Activated CD8-positive, alpha-beta memory T cell treated with anti-CD3 and anti-CD28 coated beads, Interleukin-2, amount 50 U/mL, for 24 hours (primary cell): Measurements from ENCODE around the gene TBL1X.

Experiments
- DNase-seq: peaks from one replicate; pipeline ENCODE4 v3.0.0-alpha.2; 2020; ENCODE audit errors: extremely low read depth

TBL1X gene

DNA sequence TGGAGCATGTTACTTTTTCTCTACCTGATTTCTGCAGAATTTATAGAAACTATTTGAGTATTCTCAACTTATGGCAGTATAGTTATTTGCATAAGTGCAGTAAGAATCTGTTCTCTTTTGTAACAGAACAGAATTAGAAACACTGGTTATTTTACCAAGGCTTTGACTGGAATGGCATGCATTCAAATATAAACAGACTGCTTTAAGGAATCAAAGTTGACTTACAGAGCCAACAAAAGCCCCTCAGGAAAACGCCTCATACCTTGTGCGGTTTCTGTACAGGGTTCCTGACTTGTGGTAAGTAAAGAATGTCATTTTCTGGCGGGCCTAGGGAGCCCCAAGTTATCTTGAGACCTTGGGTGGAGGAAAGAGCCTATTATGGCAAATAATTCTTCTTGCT lies 203.7 kb downstream of the TBL1X start:
- DNase-seq, result no peak

DNA sequence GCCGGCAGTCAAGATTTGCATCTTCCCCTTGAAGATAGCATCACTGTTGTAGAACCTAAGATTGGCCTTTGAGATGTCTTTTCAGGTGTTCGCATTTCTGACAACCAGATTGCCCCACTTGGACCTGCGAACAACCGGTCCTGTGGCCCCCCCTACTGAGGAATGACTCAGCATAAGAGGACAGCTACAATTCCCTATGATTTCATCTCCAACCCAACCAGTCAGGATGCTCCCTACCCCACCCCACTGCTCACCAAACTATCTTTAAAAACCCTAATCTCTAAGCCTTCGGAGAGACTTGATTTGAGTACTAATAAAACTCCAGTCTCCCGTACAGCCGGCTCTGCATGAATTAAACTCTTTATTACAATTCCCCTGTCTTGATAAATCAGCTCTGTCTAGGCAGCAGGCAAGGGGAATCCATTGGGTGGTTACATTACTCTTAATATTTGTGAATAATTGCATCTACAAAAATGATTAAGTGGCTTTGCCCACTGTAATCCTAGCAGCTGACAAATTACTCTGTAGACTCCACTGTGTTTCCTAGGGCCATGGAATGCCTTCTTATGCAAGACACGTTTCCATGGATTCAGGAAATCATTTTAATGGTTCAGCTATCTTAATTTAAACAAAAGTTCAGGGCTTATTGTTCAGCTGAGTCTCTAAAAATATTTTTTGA lies 205.4 kb downstream of the TBL1X start:
- DNase-seq, result no peak

GRCh38 chrX:9671998-9672397 lies 207.1 kb downstream of the TBL1X start:
- no peak for DNase-seq

- DNase-seq, result no peak
Observed at GRCh38 chrX:9676306-9676705, 211.4 kb downstream of the TBL1X start.

DNA sequence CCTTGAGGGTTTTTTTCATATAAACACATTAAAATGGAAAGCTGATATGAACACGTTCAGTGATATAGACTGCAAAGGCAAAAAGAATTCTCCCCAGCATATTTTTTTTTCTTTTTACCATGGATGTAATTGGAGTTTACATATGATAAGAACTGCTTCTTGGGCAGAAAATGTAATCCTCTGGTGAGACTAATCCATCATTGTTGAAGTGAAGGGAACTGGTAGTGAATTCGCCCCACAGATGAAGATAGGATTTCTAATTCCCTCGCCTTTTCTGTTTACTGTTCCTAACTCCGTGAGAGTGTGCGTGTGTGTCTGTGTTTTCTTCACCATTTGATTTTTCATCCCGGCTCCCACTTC lies 211.9 kb downstream of the TBL1X start:
- no peak for DNase-seq

GRCh38 chrX:9677098-9677739 lies 212.4 kb downstream of the TBL1X start:
- DNase-seq, result peak; percentile 0

DNA sequence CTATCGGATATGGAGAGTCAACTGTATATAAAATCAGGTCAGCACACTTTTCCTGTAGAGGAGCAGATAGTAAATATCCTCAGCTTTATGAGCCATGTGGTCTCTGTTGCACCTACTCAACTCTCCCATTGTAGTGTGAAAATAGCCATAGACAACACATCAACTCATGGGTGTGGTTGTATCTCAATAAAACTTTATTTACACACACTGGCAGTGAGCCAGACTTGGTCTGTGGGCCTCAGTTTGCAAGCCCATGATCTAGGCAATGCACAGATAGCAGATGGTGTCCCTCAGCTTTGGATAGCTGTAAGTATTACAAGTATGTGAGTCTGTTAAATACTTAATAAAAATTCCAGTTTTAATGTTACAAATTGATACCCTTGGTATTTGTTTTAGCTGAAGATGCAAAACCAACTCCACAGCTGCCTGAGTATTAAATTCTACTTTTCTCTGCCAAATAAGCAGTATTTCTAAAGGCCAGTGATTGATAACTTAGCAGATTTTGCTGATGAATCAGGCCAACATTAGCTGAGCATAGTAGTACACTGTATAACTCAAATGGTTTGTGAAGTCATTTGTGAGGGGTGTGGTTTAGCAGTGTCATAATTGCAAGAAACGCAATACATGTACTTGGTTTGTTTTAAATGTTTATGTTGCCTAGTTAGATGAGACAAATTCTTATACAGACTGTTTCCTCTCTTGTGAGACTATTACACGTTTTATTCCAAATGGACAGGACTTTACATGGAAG lies 213.5 kb downstream of the TBL1X start:
- DNase-seq, result no peak

DNA sequence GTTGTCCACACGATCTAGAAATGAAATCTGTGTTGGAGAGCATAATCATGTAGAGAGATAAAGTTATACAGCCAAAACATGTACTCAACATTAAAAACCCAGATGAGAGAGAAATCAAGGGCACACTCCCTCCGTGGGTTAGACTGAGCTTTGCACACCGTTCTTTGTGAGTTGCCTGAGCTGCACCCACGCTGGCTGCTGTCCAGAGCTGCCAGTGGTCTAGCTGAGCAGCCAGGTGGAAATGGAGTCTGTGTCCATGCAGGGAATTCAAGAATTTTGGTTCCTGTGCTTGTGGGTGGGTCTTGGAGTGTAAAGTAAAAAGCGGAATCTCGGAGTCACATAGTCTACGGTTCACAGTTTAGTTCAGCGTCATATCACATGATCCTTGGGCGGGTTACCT lies 216.2 kb downstream of the TBL1X start:
- no peak for DNase-seq

DNA sequence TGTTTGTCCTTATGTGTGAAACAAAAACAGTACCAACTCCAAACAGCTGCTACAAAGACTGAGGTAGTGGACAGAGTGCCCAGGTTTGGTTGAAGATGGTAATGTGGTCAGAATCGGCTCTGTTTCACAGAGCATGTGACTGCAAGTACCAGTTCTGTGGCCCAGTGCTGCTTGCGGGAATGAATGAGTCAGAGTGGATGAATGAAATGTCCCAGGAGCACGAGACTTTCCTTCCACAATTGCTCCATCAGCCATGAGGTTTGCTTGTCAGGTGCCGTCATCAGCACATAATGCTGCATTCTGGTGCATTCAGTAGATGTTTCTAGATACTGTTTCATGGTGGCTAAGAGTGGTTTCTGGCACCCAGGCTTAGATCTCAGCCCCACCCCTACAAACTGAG lies 216.6 kb downstream of the TBL1X start:
- DNase-seq, result no peak

DNA sequence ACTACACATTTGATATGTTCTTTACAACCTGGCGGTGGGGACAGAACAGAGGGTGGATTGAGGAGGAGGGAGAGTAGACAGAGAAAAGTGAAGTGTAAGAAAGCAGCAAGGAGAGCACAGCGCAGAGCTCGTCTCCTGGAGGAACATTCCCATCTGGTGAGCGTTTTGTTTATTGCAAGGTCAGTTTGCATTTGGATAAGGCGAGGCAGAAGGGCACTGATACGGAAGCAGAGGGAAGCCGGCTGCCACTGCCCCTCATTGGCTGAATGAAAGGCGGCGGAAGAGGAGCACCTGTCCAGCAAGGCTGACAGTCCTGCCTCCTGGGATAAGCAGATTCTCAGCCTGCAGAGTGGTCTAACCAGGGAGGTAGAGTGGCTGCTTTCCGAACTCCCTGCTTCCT lies 217.6 kb downstream of the TBL1X start:
- no peak for DNase-seq

DNA sequence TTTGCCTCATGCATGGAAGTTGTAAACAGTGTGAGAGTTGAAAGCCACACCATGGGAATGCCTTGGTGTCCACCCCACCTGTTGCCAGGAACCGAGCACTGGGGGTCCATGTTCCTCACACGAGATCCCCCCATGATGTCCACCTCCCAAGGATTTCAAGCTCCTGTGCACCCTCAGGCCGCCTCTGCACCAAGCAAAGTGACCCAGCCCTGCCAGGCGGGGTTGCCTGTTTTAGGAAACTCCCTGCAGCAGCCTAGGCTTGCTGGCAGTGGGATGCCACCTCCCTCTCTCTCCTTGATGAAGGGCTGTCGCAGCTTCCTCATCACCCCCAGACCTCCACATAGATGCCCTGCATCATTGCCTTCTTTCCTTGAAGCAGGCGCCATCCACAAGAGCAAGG lies 218.0 kb downstream of the TBL1X start:
- no peak for DNase-seq

GRCh38 chrX:9683350-9683749 lies 218.5 kb downstream of the TBL1X start:
- no peak for DNase-seq

DNA sequence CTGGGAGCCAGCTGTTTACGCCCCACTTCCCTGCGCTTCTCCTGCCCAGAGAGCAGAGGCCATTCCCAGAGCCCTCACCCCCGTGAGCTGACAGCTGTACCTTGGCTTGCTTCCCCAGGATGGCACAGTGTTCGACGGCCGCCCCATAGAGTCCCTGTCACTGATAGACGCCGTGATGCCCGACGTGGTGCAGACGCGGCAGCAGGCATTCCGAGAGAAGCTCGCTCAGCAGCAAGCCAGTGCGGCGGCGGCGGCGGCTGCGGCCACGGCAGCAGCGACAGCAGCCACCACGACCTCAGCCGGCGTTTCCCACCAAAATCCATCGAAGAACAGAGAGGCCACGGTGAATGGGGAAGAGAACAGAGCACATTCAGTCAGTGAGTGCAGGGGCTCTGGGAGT lies 223.0 kb downstream of the TBL1X start:
- DNase-seq, result no peak

DNA sequence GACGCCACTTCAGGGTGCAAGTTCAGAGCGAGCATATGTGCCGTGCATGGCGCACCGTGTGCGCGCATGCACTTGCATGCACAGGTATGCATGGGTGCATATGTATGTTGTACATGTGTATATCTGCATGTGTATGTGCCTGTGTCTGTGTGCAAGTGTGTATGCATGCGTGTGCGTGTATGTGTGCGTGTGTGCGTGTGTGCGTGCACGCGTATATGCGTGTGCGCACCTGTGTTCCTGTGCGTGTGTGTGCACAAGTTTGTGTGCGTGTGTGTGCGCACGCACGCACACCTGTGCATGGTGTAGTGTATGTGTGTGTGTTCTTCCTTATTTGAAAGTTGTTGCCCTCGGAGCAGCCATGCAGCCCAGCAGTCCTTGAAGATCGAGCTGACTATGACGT lies 224.0 kb downstream of the TBL1X start:
- no peak for DNase-seq

GRCh38 chrX:9690046-9690445 lies 225.2 kb downstream of the TBL1X start:
- DNase-seq, result no peak

- DNase-seq, result no peak
Observed at GRCh38 chrX:9693307-9694001, 228.6 kb downstream of the TBL1X start.

- DNase-seq, result no peak
Observed at GRCh38 chrX:9698576-9698975, 233.7 kb downstream of the TBL1X start.

DNA sequence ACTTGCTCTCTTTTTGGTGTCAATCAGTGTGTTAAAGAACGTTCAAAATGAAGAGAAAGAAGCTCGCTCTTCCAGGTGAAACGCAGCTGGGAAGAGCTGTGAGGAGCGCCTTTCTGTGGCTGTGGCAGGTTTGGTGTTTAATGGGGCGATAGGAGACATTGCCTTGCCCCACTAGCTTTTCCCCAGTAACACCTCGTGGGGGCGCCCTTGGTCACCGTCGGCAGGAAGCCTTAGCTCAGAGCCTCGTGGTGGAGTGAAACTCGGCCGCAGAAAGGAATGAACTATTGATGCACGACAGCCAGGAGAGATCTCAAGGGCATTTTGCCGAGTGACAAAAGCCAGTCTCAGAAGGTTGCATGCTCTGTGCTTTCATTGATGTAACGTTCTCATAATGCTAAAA lies 235.7 kb downstream of the TBL1X start:
- DNase-seq, result no peak

DNA sequence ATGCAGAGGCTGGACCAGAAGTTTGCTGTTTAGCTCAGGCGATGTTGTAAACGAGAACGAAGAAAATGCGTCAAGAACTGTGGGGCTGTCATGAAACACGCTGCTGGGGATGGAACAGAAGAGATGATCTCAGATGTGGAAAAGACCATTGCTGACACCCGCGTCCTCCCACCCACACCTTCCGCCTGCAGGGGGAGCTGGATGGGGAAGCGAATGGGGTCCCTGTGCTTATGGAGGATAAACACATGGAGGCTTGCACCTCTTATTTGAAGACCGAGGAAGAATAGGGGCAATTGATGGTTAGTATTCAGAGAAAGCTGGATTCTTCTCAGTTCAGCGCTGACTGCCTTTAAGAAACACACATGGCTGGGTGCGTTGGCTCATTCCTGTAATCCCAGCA lies 236.9 kb downstream of the TBL1X start:
- no peak for DNase-seq

- no peak for DNase-seq
Observed at GRCh38 chrX:9703406-9703805, 238.5 kb downstream of the TBL1X start.

DNA sequence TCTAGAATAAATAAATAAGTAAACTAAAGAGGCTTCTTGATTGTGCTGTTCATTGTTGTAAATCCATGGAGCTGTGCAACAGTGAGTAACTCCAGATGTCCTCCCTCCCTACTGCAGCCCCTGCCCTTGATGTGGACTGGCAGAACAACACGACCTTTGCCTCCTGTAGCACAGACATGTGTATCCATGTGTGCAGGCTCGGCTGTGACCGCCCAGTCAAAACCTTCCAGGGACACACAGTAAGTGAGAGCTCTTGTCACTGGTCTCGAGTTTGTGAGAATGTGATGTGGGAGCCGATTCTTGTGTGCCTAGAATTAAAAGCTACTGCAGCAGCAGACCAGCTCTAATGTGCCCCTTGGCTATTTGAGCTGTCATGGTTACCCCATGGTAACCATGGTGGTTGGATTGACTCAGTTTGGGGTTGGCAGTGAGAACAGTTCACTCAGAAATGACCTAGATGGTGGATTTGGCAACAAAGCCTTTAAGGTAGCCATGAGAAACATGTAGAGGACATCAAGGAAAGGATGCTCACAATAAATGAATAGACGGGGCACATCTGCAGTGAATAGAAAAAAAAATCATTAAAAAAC lies 240.1 kb downstream of the TBL1X start:
- DNase-seq, result no peak

DNA sequence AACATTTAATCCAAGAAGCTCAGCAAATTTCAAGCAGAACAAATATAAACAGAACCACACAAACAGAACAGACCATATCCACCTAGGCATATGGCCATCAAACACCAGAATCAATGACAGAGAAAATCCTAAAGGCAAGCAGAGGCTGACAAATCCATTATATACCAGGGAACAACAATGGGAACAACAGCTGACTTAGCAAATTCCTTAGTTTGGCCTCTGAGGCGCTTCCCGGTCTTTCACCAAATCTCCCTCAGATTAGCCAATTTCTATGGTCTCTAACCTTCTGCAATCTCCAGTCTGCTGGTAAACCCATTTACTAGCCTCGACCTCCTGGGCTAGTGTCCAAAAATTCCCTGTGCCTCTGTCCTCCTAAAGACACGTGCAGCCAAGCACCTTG lies 241.6 kb downstream of the TBL1X start:
- no peak for DNase-seq
